Effector CD4-positive, alpha-beta T cell (primary cell): Measurements from ENCODE around the gene PDYN. TPM values are rescaled to one million over a fixed set of nuclear protein-coding genes. Genes with fewer than 3 reads are reported as not detected.
"Not testable (repeated sequence)": the region's sequence is repeated elsewhere in the genome, so short reads cannot be mapped to it uniquely, and the experiment has no call there.

Source experiments
- DNase-seq: peaks from one replicate; pipeline ENCODE4 v3.0.0-alpha.2; 2020
- total RNA-seq: gene quantifications from one replicate; lab custom pipeline; 2026; lab: John Stamatoyannopoulos, UW

The PDYN gene
- not detected for total RNA-seq

DNA sequence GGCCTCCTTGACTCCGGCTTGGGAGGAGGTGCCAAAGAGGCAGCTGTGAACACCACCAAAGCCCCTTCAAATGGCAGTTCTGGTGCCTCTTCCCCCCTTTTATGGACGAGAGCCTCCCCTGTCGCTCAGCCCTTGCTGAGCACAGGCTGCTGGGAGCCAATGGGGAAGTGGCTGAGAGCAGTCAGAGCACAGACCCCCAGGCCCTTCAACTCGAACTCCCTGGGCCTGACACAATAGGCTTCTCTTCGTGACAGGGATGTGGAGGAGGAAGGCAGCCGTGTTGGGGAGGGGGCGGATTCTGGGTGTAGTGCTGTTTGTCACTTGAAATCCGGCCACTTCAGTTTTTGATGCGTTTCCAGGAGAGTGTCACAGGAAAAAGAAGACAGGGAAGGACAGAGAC, at the start of gene PDYN:
PDYN (minus strand) TSS at position 73 of the 400 bp plus-strand sequence. CDS start 10,974 bp downstream, outside the sequence.
- DNase-seq = no peak

GRCh38 chr20:2042400-2042799, 48.5 kb upstream of the PDYN start:
- no peak for DNase-seq

GRCh38 chr20:2038161-2038560, 44.3 kb upstream of the PDYN start:
- DNase-seq = no peak

DNA sequence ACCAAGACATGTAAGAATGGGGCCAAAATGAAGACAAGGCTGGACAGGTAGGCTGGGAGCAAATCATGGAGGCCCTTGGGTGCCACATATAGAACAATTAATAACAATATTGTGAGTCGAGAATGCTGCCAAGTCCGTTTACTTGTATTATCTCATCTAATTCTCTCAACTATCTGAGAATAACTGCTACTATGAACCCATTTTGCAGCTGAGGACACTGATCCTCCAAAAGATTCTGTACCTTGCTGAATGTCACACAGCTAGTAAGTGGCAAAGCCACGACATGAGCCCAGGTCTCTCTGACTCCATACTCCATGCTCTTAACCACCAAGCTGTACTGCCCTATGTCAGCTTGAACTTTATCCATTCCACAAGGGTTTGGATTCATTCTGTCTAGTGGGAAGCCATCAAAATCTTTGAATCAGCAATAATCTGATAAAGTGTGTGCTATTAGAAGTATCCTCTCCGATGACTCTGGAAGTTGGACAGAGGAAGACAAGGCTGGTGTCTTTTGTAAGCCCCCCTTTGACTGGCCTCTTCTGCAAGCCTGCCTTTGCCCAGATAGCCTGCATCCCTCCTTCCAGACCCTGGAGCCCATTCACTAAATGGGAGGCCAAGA, 43.5 kb upstream of the PDYN start:
- no peak for DNase-seq

GRCh38 chr20:2036357-2036756, 42.5 kb upstream of the PDYN start:
- DNase-seq = not testable (repeated sequence)

GRCh38 chr20:2032168-2032567, 38.3 kb upstream of the PDYN start:
- no peak for DNase-seq

DNA sequence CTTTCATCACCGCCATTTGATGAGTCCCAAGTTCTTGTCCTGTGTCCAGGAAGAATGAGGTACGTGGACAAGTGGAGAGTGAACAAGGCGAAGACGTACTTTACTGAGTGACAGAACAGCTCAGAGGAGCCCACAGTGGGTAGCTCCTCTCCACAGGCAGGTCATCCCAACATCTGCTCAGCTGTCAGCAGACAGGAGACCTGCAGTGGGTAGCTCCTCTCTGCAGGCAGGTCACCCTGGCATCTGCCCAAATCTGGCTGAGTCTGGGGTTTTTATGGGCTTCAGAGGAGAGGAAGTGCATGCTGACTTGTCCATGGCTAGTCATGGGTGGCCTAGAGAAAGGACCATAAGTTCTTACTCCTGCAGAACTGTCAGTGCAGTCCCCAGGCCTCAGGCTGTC, 32.7 kb upstream of the PDYN start:
- DNase-seq = no peak

DNA sequence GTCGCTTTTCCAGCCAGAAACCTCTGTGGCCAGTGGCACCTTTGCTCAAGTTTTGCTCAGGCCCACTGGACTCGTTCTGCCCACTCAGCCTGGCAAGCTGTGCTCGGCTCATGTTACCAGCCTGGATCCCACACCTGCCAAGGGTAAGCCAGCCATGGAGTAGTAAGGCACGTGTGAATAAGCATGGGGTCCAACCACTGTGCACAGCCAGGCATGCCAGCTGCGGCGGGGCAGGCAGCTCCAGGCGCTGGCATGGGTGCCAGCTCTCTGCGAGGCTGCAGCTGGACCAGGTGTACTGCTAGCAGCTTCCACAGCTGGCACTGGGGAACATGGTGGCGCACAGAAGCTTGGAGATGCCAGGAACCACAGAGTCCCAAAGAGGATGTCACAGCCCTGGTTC, 32.1 kb upstream of the PDYN start:
- DNase-seq = no peak

GRCh38 chr20:2023151-2023550, 29.3 kb upstream of the PDYN start:
- DNase-seq = no peak

- DNase-seq = no peak
Observed at GRCh38 chr20:2022163-2022562, 28.3 kb upstream of the PDYN start.

- no peak for DNase-seq
Observed at GRCh38 chr20:2010533-2010932, 16.7 kb upstream of the PDYN start.

DNA sequence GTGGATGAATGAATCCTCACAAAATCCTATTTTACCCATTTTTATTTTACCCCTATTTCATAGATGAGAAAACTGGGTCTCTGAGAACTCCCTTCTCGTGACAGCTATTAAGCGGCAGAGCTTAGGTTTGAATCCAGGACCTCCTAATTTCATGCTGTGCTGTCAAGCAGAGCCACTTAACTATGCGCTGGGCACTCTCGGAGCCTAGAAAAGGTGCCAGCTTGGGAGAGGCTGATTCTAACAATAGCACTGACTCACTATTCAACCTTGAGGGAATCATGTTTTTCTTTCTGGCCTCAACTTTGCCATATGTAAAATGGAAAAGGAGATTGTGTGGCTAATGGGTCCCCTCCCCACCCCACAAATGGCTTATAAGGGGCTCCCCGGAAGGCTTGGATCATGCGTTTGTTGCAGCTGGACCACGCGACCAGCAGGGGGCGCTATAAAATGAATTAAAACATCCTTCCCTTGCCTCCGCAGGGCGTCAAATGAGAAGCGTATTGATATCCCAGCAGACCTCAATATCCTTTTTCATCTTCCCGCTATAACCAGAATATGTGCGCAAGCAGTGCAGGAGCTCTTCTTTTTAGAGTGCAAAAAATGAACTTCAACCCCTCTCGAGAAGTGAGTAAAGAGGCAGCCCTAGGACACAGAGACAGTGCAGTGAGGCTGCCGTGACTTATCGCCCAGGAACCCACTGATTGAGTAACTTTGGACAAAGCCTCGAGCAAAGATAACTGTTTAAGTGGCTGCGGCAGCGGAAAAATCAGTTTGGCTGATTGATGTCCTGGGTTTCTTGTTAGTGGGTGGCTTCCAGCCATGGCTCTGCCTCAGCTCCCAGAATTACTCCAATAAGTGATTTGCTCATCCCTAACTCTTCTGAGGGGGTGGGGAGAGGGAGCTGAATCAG, 12.8 kb upstream of the PDYN start:
- DNase-seq = no peak

GRCh38 chr20:2005831-2006426, 12.1 kb upstream of the PDYN start:
- peak; percentile 34 for DNase-seq

- no peak for DNase-seq
Observed at GRCh38 chr20:2005359-2005758, 11.5 kb upstream of the PDYN start.

- DNase-seq = no peak
Observed at GRCh38 chr20:2004171-2004570, 10.3 kb upstream of the PDYN start.

DNA sequence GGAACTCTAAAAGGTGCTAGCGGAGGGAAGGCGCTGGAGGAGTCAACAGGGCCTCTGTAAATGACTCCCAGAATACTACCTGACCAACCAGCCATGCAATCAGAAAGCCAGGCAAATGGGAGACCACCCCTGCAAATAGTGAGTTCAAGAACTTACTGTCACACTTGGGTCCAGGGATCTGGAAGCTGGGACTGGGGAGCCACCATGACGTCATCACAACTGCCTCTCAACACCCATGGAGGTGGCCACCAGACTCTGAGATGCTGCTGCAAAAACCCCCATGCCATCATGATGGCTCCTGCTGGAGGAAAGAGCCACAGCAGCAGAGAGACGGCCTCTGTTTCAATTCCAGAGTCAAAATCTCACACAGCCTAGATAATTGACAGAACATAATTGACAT, 8.5 kb upstream of the PDYN start:
- no peak for DNase-seq

GRCh38 chr20:2001119-2001518, 7.3 kb upstream of the PDYN start:
- no peak for DNase-seq

DNA sequence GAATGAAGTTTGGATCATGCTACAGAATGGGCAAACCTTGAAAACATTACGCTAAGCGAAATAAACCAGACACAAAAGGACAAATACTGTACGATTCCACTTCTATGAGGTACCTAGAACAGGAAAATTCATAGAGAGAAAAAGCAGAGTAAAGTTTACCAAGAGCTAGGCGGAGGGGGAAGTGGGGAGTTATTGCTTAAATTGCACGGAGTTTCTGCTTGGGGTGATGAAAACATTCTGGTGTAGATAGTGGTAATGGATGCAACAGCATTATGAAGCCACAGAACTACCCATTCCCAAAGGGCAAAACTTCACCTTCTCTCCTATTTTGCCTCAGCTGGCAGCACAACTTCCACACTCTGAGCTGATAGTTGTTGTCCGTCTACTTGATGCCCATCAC, 6.4 kb upstream of the PDYN start:
- no peak for DNase-seq

DNA sequence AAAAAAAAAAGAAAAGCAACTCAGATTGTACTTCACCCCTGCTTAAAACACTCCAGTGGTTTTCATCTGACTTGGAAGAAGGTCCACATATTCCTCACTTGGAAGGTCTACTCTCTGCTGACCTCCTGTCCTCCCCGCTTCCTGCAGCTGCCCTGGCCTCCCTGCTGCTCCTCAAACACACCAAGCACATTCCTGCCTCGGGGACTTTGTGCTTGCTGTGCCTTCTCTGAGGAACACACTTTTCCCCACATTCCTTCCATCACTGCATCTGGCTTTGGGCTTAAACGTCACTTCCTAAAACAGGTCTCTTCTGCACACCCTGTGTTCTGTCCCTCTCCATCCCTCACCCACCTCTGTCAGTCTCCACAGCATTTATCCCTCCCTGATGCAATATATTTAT, 4.9 kb upstream of the PDYN start:
- no peak for DNase-seq

DNA sequence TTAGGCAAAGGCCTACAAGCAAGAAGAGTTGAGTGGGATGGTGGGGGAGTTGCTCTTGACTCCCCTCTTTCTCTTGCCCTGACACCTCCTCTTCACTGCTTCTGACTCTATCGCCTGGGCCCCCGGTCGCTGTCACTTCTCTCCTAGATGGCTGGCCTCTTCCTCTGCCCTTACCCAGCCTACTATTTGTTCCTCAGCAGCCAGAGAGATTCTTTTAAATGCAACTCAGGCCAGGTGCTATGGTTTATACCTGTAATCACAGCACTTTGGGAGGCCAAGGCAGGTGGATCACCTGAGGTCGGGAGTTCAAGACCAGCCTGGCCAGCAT, 4.3 kb upstream of the PDYN start:
- no peak for DNase-seq

GRCh38 chr20:1997483-1998192, 3.8 kb upstream of the PDYN start:
- no peak for DNase-seq

GRCh38 chr20:1995531-1996310, 1.9 kb upstream of the PDYN start:
- no peak for DNase-seq

DNA sequence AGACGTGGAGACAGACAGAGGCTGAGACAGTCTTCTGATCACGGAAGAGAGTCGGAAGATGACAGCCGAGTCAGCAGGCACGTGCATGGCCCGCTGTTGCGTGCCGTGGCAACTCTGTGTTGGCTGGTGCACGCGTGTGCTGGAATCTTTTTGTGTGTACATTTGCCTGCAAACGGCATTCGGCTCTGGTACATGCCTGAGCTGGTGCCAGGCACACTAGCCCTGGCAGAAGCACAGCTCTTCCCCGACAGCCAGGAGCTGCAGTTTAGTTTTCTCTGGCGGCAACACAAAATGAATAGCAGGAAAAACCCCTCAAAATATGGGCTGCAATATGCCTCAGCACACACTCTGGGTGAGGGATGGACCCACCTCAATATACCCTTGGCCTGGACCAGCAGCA, 769 bp upstream of the PDYN start:
- DNase-seq = no peak
